ENCODE data around the gene LYRM1. TPM values are rescaled to one million over a fixed set of nuclear protein-coding genes. Genes with fewer than 3 reads are reported as not detected.

LYRM1 gene, protein sequence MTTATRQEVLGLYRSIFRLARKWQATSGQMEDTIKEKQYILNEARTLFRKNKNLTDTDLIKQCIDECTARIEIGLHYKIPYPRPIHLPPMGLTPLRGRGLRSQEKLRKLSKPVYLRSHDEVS
- 14.8 and 16.5 TPM in 2 replicates for polyA plus RNA-seq (2013)

DNA sequence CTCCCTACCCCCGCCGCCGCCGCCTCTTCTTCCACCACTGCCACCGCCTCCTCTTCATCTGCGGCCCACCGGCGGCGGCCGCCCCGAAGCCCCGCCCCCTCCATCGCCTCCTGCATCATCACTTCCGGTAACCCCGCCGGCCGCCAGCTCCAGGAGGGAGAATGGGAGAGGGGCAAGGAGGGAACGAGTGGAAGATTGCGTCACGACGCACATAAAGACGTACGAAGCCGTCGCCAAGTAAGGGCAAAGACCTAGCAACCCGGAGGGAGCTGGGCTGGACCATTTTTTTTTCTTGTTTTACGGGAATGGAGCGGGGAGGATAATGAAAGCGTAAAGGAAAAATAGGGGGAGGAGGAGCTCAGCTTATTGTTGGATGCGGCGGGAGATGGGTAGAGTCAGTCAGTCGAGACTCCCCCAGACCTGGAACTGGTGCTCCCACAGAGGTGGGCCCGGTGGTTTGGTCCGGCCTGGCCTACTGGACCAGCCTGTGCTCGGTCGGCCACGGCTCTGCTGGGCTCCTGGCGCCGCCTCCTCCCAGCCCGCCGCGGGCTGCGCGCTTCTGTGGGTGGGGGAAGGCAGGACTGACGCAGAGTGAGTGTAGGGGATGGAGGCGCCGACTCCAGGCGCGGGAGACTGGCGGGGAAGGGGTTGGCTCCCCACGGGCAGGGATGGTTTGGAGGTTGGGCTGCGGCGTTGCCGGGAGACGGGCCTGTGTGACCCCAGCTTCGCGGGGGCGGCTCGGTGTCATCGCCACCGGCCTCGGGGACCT lies at the start of gene LYRM1, which contains the start of gene DCUN1D3:
TSS of gene LYRM1 (plus strand) at position 473 of the 769 bp plus-strand sequence. CDS start 14,785 bp downstream, outside the sequence.
TSS of gene DCUN1D3 (minus strand) at position 60 of the 769 bp plus-strand sequence. CDS start 37,820 bp downstream, outside the sequence.
- Histone ChIP-seq H3K4me1 (ENCODE audit: control insufficient read depth in 1 of 2, insufficient read depth in 2 of 2, low read length in 2 of 2) (peaks cover 3 to 6% of the 10 kb centered on the region in 2 experiments), H4K12ac (ENCODE audit: low read depth, low read length) (peak within 1 kb of the TSS; percentile 60), H2BK12ac (ENCODE audit: low read length) (peak within 1 kb of the TSS; percentile 55), H3K79me1 (ENCODE audit: low read length) (peaks cover 19% of the 10 kb centered on the region), H3K4ac (ENCODE audit: low read depth, low read length) (peak within 1 kb of the TSS; percentile 75), H3K23ac (ENCODE audit: low read length) (no peak within 1 kb of the TSS), H3K4me2 (ENCODE audit: low read length) (peak within 1 kb of the TSS; percentile 88), H3K9me3 (ENCODE audit: insufficient read depth, low read depth, low read length) (no peaks in the 10 kb centered on the region), H4K91ac (ENCODE audit: low read depth, low read length) (peak within 1 kb of the TSS; percentile 97), H2BK120ac (ENCODE audit: insufficient read depth, low read length, poor library complexity) (peak within 1 kb of the TSS; percentile 95), H2BK5ac (ENCODE audit: low read depth, low read length, poor library complexity) (peak within 1 kb of the TSS; percentile 98), H4K8ac (ENCODE audit: low read depth, low read length) (peak within 1 kb of the TSS; percentile 93), H3K4me3 (ENCODE audit: low read depth, low read length) (peak within 1 kb of the TSS; percentile 89), H3K14ac (ENCODE audit: low read length) (peak within 1 kb of the TSS; percentile 94), H2AFZ (ENCODE audit: insufficient read depth, low read length, poor library complexity) (peak within 1 kb of the TSS; percentile 80), H3K9ac (ENCODE audit: low read length) (peak within 1 kb of the TSS; percentile 93), H3K79me2 (ENCODE audit: control insufficient read depth, insufficient read depth, low read length, poor library complexity) (peaks cover 12% of the 10 kb centered on the region), H3K18ac (ENCODE audit: low read length) (peak within 1 kb of the TSS; percentile 79), H3K27me3 (ENCODE audit: insufficient read depth, low read length) (no peaks in the 10 kb centered on the region), H2AK5ac (ENCODE audit: low read length) (peak within 1 kb of the TSS; percentile 84), H3K27ac (ENCODE audit: low read depth, low read length) (peak within 1 kb of the TSS; percentile 96), H3K36me3 (ENCODE audit: control insufficient read depth in 1 of 2, insufficient read depth in 2 of 2, low read length in 2 of 2) (peaks cover 0 to 5% of the 10 kb centered on the region in 2 experiments)
- WGBS (ENCODE audit: extremely low coverage, insufficient coverage, insufficient read length), result no CpG with 5 or more reads among the region's 62 CpGs
- peak; percentile 93 to 97 for DNase-seq

DNA sequence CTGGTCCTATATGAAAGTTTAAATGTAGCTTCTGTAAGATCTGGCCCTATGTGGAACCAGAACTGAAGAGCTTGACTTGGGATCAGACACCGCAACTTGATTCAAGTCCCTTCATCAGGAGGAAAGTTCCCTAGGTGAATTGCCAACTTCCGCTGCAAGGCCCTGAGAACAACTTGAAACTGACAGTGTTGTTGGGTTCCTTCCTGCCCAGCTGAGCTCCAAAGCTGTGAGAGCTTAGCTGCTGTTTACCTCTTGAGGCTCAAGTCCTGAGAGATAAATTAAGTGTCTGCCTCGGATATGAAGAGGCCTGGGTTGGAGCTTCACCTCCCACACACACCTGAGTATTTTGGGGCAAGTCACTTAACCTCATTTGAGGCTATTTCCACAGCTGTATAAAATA lies 49.6 kb upstream of the LYRM1 start:
- Histone ChIP-seq H3K36me3 (ENCODE audit: control insufficient read depth in 1 of 2, insufficient read depth in 2 of 2, low read length in 2 of 2) (no peaks in the 10 kb centered on the region), H3K79me1 (ENCODE audit: low read length) (no peaks in the 10 kb centered on the region), H2BK5ac (ENCODE audit: low read depth, low read length, poor library complexity) (no peak overlapping the region), H2AFZ (ENCODE audit: insufficient read depth, low read length, poor library complexity) (no peak overlapping the region), H3K4me3 (ENCODE audit: low read depth, low read length) (no peak overlapping the region), H3K9me3 (ENCODE audit: insufficient read depth, low read depth, low read length) (no peaks in the 10 kb centered on the region), H4K8ac (ENCODE audit: low read depth, low read length) (no peak overlapping the region), H3K23ac (ENCODE audit: low read length) (no peak overlapping the region), H4K91ac (ENCODE audit: low read depth, low read length) (no peak overlapping the region), H2AK5ac (ENCODE audit: low read length) (no peak overlapping the region), H3K14ac (ENCODE audit: low read length) (no peak overlapping the region), H2BK12ac (ENCODE audit: low read length) (no peak overlapping the region), H2BK120ac (ENCODE audit: insufficient read depth, low read length, poor library complexity) (no peak overlapping the region), H3K27ac (ENCODE audit: low read depth, low read length) (no peak overlapping the region), H3K4me2 (ENCODE audit: low read length) (no peak overlapping the region), H3K4ac (ENCODE audit: low read depth, low read length) (no peak overlapping the region), H3K79me2 (ENCODE audit: control insufficient read depth, insufficient read depth, low read length, poor library complexity) (no peaks in the 10 kb centered on the region), H3K27me3 (ENCODE audit: insufficient read depth, low read length) (no peaks in the 10 kb centered on the region), H3K18ac (ENCODE audit: low read length) (no peak overlapping the region), H3K9ac (ENCODE audit: low read length) (no peak overlapping the region), H4K12ac (ENCODE audit: low read depth, low read length) (no peak overlapping the region), H3K4me1 (ENCODE audit: control insufficient read depth in 1 of 2, insufficient read depth in 2 of 2, low read length in 2 of 2) (peaks cover 0 to 5% of the 10 kb centered on the region in 2 experiments)
- WGBS (ENCODE audit: extremely low coverage, insufficient coverage, insufficient read length), result no CpG with 5 or more reads among the region's 3 CpGs
- no peak for DNase-seq

DNA sequence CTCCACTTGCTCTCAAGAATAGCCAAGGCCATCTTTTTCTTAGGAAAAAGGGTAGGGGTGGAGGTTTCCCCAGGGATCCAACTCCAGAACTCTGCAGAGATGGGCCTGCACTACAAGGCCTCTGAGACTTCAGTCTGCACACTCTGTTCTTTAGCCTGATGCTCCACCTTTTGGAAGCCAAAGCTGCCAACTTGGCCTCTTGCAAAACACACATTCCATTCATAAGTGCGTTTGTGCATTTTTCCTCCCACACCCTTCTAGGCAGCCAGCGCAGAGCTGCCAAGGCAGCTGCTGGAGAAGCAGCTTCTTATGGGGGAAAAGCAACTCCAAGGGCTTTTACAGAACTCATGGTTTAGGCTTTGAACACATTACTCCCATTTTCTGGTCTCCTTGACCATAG lies 49.0 kb upstream of the LYRM1 start:
- H2BK5ac ChIP-seq (ENCODE audit: low read depth, low read length, poor library complexity), result no peak overlapping the region
- no peak overlapping the region for H4K12ac ChIP-seq (ENCODE audit: low read depth, low read length)
- peaks cover 0 to 2% of the 10 kb centered on the region in 2 experiments for H3K36me3 ChIP-seq (ENCODE audit: control insufficient read depth in 1 of 2, insufficient read depth in 2 of 2, low read length in 2 of 2)
- H3K23ac ChIP-seq (ENCODE audit: low read length), result no peak overlapping the region
- no CpG with 5 or more reads among the region's 2 CpGs for WGBS (ENCODE audit: extremely low coverage, insufficient coverage, insufficient read length)
- no peaks in the 10 kb centered on the region for H3K79me2 ChIP-seq (ENCODE audit: control insufficient read depth, insufficient read depth, low read length, poor library complexity)
- DNase-seq, result peak; percentile 59 to 84
- H3K9me3 ChIP-seq (ENCODE audit: insufficient read depth, low read depth, low read length), result no peaks in the 10 kb centered on the region
- no peak overlapping the region for H4K91ac ChIP-seq (ENCODE audit: low read depth, low read length)
- H3K9ac ChIP-seq (ENCODE audit: low read length), result no peak overlapping the region
- H3K79me1 ChIP-seq (ENCODE audit: low read length), result no peaks in the 10 kb centered on the region
- no peak overlapping the region for H3K4me2 ChIP-seq (ENCODE audit: low read length)
- H3K14ac ChIP-seq (ENCODE audit: low read length), result no peak overlapping the region
- no peak overlapping the region for H2AFZ ChIP-seq (ENCODE audit: insufficient read depth, low read length, poor library complexity)
- H3K4me3 ChIP-seq (ENCODE audit: low read depth, low read length), result no peak overlapping the region
- H3K4me1 ChIP-seq (ENCODE audit: control insufficient read depth in 1 of 2, insufficient read depth in 2 of 2, low read length in 2 of 2), result peaks cover 0 to 5% of the 10 kb centered on the region in 2 experiments
- H3K27ac ChIP-seq (ENCODE audit: low read depth, low read length), result no peak overlapping the region
- no peak overlapping the region for H4K8ac ChIP-seq (ENCODE audit: low read depth, low read length)
- H3K18ac ChIP-seq (ENCODE audit: low read length), result no peak overlapping the region
- no peak overlapping the region for H2BK120ac ChIP-seq (ENCODE audit: insufficient read depth, low read length, poor library complexity)
- no peak overlapping the region for H2AK5ac ChIP-seq (ENCODE audit: low read length)
- no peak overlapping the region for H3K4ac ChIP-seq (ENCODE audit: low read depth, low read length)
- H2BK12ac ChIP-seq (ENCODE audit: low read length), result no peak overlapping the region
- no peaks in the 10 kb centered on the region for H3K27me3 ChIP-seq (ENCODE audit: insufficient read depth, low read length)

DNA sequence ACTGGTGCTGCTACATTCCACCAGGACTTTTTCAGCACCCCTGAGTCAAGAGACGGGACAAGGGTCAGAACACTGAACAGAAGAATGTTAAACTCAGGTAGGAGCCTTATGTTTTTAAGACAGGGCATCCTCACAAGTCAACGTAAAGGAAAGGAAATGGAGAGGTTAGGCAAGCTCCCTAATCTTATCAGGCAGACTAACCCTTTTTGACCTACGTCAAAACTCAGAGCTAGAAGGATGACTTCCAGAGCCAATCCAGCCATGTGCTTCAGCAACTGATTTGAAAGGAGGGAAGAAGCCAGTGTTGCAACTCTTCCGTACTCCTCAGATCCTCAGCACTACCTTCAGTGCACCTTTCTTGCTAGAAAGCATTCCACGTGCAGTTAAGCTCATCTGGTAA lies 47.4 kb upstream of the LYRM1 start:
- Histone ChIP-seq H3K23ac (ENCODE audit: low read length) (no peak overlapping the region), H4K91ac (ENCODE audit: low read depth, low read length) (no peak overlapping the region), H3K18ac (ENCODE audit: low read length) (no peak overlapping the region), H2AFZ (ENCODE audit: insufficient read depth, low read length, poor library complexity) (no peak overlapping the region), H3K4me1 (ENCODE audit: control insufficient read depth in 1 of 2, insufficient read depth in 2 of 2, low read length in 2 of 2) (peaks cover 0 to 5% of the 10 kb centered on the region in 2 experiments), H2AK5ac (ENCODE audit: low read length) (no peak overlapping the region), H4K12ac (ENCODE audit: low read depth, low read length) (no peak overlapping the region), H3K27me3 (ENCODE audit: insufficient read depth, low read length) (no peaks in the 10 kb centered on the region), H3K4me2 (ENCODE audit: low read length) (no peak overlapping the region), H4K8ac (ENCODE audit: low read depth, low read length) (no peak overlapping the region), H3K4me3 (ENCODE audit: low read depth, low read length) (no peak overlapping the region), H3K27ac (ENCODE audit: low read depth, low read length) (no peak overlapping the region), H3K4ac (ENCODE audit: low read depth, low read length) (no peak overlapping the region), H2BK120ac (ENCODE audit: insufficient read depth, low read length, poor library complexity) (no peak overlapping the region), H3K9ac (ENCODE audit: low read length) (no peak overlapping the region), H3K14ac (ENCODE audit: low read length) (no peak overlapping the region), H3K9me3 (ENCODE audit: insufficient read depth, low read depth, low read length) (no peaks in the 10 kb centered on the region), H3K79me1 (ENCODE audit: low read length) (no peaks in the 10 kb centered on the region), H2BK5ac (ENCODE audit: low read depth, low read length, poor library complexity) (no peak overlapping the region), H3K79me2 (ENCODE audit: control insufficient read depth, insufficient read depth, low read length, poor library complexity) (no peaks in the 10 kb centered on the region), H2BK12ac (ENCODE audit: low read length) (no peak overlapping the region), H3K36me3 (ENCODE audit: control insufficient read depth in 1 of 2, insufficient read depth in 2 of 2, low read length in 2 of 2) (peaks cover 0 to 2% of the 10 kb centered on the region in 2 experiments)
- DNase-seq, result peak; percentile 37 to 58
- no CpG with 5 or more reads among the region's 5 CpGs for WGBS (ENCODE audit: extremely low coverage, insufficient coverage, insufficient read length)
